HL-60 (cell line): Measurements from ENCODE around the gene KIAA0319L.

Experiments
- DNase-seq, 2 experiments: peaks; one replicate each; pipeline ENCODE4 v3.0.0-alpha.2; 2010 to 2020; ENCODE audit warnings: low read depth in 1 of 2, low spot score in 1 of 2
- H3K27ac ChIP-seq: fragments of 250-450 bp; sonication (Bioruptor Pico); replicated peaks from 2 replicates; pipeline ENCODE4 v1.5.1; 2020; ENCODE audit warnings: mild to moderate bottlenecking, moderate library complexity
- H3K27me3 ChIP-seq: fragments of 250-450 bp; sonication (Bioruptor Pico); 2 replicates; pipeline ENCODE4 v1.5.1; 2021; ENCODE audit warnings: mild to moderate bottlenecking, moderate library complexity; ENCODE audit not compliant: insufficient read depth, poor library complexity, severe bottlenecking
- H3K4me3 ChIP-seq: replicated peaks from 2 replicates; pipeline ENCODE4 v1.5.1; 2011; ENCODE audit warnings: mild to moderate bottlenecking, control low read depth, low read length; ENCODE audit not compliant: insufficient read depth
- CTCF ChIP-seq: IDR thresholded peaks from one replicate; pipeline ENCODE4 v1.5.1; 2011; ENCODE audit warnings: low read length, control low read depth, inconsistent platforms; ENCODE audit not compliant: insufficient read depth
- GABPA ChIP-seq: IDR thresholded peaks from 2 replicates; pipeline ENCODE4 v1.6.1; 2012; ENCODE audit warnings: low read depth
- POLR2AphosphoS5 ChIP-seq: IDR thresholded peaks from 2 replicates; pipeline ENCODE4 v1.6.1; 2012; ENCODE audit warnings: low read depth
- REST ChIP-seq: IDR thresholded peaks from 2 replicates; pipeline ENCODE4 v1.6.1; 2012; ENCODE audit warnings: low read depth; ENCODE audit not compliant: insufficient replicate concordance
- SPI1 ChIP-seq: IDR thresholded peaks from 2 replicates; pipeline ENCODE4 v1.6.1; 2012; ENCODE audit warnings: low read depth, mild to moderate bottlenecking, borderline replicate concordance

KIAA0319L gene

GRCh38 chr1:35569936-35570335 lies 12.7 kb upstream of the KIAA0319L start:
- DNase-seq: no peak
- H3K27ac ChIP-seq: no peak overlapping the region
- TF ChIP-seq POLR2AphosphoS5 (no peak), CTCF (no peak), GABPA (no peak), REST (no peak), SPI1 (no peak)
- H3K27me3 ChIP-seq: no peaks in the 10 kb centered on the region
- H3K4me3 ChIP-seq: no peak overlapping the region

- no peak overlapping the region for H3K4me3 ChIP-seq
- H3K27me3 ChIP-seq: no peaks in the 10 kb centered on the region
- H3K27ac ChIP-seq: no peak overlapping the region
- TF ChIP-seq SPI1 (no peak), GABPA (no peak), CTCF (peak; percentile 85)
- DNase-seq: peak; percentile 34 to 65
These were observed 11.8 kb upstream of the KIAA0319L start for GRCh38 chr1:35568975-35569395.

- DNase-seq: no peak
- Histone ChIP-seq H3K27me3 (no peaks in the 10 kb centered on the region), H3K4me3 (no peak overlapping the region), H3K27ac (no peak overlapping the region)
- no peak for TF ChIP-seq POLR2AphosphoS5
- TF ChIP-seq REST: no peak
- TF ChIP-seq SPI1: no peak
- no peak for TF ChIP-seq GABPA
- TF ChIP-seq CTCF: no peak
These were observed 10.8 kb upstream of the KIAA0319L start for GRCh38 chr1:35567947-35568558.

GRCh38 chr1:35565742-35566133 lies 8.5 kb upstream of the KIAA0319L start:
- no peak for DNase-seq
- TF ChIP-seq GABPA (no peak), CTCF (no peak), REST (no peak), POLR2AphosphoS5 (no peak), SPI1 (no peak)
- Histone ChIP-seq H3K27me3 (no peaks in the 10 kb centered on the region), H3K4me3 (no peak overlapping the region), H3K27ac (no peak overlapping the region)
